ENCODE data around the gene FOXK1. TPM values are rescaled to one million over a fixed set of nuclear protein-coding genes. Genes with fewer than 3 reads are reported as not detected.
A peak's percentile ranks its signal among the peaks of the same experiment; 100 is the strongest.
"Not testable (repeated sequence)": the region's sequence is repeated elsewhere in the genome, so short reads cannot be mapped to it uniquely, and the experiment has no call there.

The FOXK1 gene
- total RNA-seq, 1 experiment from 2014 or later, result 22.1 TPM

DNA sequence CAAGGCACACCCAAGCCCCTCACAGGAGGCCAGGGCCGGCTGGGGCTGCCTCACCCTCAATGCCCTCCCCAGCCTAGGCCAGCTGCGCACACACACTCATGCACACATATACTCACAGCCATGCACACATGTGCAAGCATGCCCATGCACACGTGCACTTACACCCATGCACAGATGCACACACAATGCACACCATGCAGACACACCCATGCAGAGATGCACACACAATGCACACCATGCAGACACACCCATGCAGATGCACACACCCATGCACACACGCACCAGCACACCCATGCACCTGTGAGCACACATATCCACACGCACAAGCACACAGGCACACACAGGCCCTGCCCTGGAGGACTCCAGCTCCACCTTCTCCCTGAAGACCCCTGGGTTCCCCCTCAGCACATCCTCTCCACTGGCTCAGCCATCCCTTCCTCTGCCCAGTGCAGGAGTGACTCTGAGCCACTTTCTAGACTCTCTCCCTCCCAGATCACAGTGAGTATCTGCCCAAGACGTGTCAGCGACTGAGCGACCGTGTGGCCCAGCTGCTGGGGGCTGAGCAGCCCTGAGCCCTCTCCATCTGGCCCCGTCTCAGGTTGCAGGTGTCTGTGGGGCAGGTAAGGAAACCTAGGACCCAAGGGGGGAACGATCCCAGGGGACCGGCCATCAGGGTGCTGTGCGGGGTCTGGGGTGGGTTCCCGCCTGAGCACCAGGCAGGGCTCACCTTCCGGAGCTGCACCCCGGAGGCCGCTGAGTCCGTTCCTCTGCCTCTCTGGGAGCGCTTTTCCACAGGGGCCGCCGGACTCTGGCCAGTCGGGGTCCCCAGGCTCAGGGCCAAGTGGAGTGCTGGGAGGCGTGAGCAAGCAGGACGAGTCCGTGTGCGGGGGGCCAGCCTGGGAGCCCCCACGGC lies 119.1 kb downstream of the FOXK1 start:
- no peaks in the 10 kb centered on the region for H3K36me3 ChIP-seq
- H3K9me3 ChIP-seq (replicated peaks), result no peaks in the 10 kb centered on the region
- no peaks in the 10 kb centered on the region for H3K4me1 ChIP-seq
- no peak overlapping the region for H3K27ac ChIP-seq
- no peak for DNase-seq
- no peaks in the 10 kb centered on the region for H3K27me3 ChIP-seq
- no peak overlapping the region for H3K4me3 ChIP-seq

GRCh38 chr7:4801839-4802231 lies 119.7 kb downstream of the FOXK1 start:
- Histone ChIP-seq H3K4me1 (no peaks in the 10 kb centered on the region), H3K36me3 (no peaks in the 10 kb centered on the region), H3K27ac (no peak overlapping the region), H3K9me3 (replicated peaks) (no peaks in the 10 kb centered on the region), H3K4me3 (no peak overlapping the region), H3K27me3 (0 out of 2 replicates have a peak, but pooled peaks cover 2% of the 10 kb centered on the region)
- no peak for DNase-seq

GRCh38 chr7:4802577-4802976 lies 120.5 kb downstream of the FOXK1 start:
- not testable (repeated sequence) for H3K27ac ChIP-seq; H3K4me3 ChIP-seq; DNase-seq; H3K36me3 ChIP-seq; H3K9me3 ChIP-seq (replicated peaks); H3K4me1 ChIP-seq; H3K27me3 ChIP-seq

DNA sequence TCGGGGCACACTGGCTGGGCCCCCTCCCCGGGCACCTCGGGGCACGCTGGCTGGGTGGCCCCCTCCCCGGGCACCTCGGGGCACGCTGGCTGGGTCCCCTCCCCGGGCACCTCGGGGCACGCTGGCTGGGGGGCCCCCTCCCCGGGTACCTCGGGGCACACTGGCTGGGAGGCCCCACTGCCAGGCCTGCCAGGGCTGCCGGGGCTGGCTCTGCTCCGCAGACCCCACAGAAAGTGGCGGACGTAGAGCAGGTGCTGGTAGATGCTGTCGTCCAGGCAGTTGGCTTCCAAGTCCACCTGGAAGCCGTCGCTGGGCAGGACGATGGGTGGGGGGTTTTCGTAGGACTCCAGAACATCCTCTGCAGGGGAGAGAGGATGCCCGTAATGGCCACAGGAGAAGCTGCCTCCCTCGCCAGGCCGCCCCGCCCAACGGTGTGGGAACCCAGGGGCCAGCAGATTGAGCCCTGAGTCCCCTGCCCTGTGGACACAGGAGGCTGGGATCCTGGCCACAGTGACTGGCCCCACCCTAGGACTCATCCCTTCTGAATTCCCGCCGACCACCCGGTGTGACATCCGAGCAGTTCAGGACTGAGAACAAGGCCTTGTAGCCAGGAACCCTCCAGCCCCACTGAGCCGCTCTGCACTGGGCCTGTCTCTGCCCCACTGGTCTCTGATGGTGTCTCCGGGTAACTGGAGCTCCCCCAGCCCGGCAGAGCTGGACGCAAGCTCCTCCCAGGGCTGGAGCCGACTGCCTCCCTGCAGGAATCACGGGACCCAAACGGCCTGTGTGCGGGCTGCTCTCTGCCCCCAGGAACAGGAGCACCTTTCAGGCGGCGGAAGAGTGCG lies 121.5 kb downstream of the FOXK1 start:
- Histone ChIP-seq H3K4me1 (no peaks in the 10 kb centered on the region), H3K4me3 (no peak overlapping the region), H3K9me3 (replicated peaks) (no peaks in the 10 kb centered on the region), H3K27ac (no peak overlapping the region), H3K36me3 (no peaks in the 10 kb centered on the region), H3K27me3 (0 out of 2 replicates have a peak, but pooled peaks cover 6% of the 10 kb centered on the region)
- DNase-seq, result peak; percentile 43 to 45

DNA sequence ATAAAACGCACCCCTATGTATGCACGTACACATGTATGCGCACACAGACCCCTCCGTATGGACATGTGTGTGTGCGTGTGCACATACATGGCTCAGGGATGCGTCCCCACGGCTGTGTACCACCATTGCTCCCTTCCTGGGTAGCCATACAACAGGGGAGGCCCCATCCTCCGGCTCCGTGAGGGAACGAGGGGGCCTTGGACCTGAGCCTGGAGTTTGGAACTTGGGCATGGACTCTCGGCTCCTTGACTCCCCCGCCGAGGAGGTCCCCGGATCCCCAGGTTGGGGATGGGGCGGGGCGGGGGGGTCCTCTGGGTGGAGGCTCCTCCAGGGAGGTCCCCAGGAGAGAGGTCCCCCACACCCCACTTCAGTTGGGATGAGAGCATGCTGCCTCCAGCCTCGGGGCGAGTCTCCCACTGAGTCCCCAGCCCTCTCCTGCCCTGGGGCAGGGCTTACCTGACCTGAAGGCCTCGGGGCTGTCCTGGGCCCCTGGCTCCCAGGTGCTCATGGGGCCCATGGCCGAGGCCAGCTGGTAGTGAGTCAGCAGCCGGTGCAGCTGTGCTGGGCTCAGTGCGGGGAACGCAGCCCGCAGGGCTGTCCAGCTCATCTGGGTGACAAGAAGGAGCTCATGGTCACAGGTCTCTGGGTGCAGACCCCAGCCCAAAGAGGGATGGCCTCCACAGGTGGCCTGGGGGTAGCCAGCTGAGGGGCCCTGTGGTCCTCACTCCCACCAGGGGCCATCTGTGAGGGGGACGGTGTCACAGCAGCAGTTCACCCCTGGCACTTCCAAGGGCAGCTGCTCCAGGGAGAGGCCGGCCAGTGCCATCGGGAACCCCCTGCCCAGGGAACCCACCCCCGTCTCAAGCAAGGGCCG lies 123.3 kb downstream of the FOXK1 start:
- 0 out of 2 replicates have a peak, but pooled peaks cover 6% of the 10 kb centered on the region for H3K27me3 ChIP-seq
- H3K27ac ChIP-seq, result no peak overlapping the region
- no peak for DNase-seq
- no peaks in the 10 kb centered on the region for H3K9me3 ChIP-seq (replicated peaks)
- H3K4me1 ChIP-seq, result no peaks in the 10 kb centered on the region
- no peak overlapping the region for H3K4me3 ChIP-seq
- no peaks in the 10 kb centered on the region for H3K36me3 ChIP-seq

DNA sequence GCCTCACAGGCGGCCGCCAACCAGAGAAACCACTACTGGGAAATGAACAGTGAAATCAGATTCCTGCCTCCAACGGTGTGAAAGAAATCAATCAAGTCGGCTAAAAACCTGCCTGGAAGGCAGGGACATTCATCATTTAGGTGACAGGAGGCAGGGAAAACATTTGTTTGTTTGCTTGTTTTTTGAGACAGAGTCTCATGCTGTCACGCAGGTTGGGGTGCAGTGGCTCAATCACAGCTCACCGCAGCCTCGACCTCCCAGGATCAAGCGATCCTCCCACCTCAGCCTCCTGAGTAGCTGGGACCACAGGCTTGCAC lies 123.8 kb downstream of the FOXK1 start:
- no peak overlapping the region for H3K27ac ChIP-seq
- no peak for DNase-seq

DNA sequence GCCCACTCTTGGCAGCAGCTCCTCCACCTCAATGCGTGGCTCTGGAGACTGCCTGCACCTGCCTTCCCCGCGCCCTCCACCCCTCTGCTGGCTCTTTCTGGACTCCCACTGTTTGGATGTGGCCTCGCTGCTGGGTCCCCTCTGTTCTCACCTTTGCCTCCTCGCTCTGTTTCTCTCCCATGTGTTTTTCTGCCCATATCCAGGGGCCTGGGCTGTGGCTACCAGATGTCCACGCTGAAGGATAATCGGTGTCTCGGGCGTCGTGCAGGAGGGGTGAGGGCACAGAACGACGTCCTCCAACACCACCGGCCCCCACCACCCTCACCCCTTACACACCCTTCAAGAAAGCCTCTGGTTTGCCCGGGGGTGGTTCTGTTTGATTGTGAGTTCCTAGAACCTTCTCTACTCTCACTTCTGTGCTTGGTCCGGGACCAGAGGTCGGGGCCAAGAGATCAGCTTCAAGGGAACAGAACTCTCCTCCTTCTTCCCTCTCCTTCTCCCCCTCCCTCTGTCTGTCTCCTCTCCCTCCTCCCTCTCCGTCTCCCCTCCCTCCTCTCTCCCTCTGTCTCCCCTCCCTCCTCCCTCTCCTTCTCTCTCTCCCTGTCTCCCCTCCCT lies 125.0 kb downstream of the FOXK1 start:
- no peaks in the 10 kb centered on the region for H3K4me1 ChIP-seq
- no peak overlapping the region for H3K4me3 ChIP-seq
- no peak overlapping the region for H3K27ac ChIP-seq
- DNase-seq, result no peak
- H3K9me3 ChIP-seq (replicated peaks), result no peaks in the 10 kb centered on the region
- 0 out of 2 replicates have a peak, but pooled peaks cover 6% of the 10 kb centered on the region for H3K27me3 ChIP-seq
- no peaks in the 10 kb centered on the region for H3K36me3 ChIP-seq

More for the DNA sequence above, 123.8 kb downstream of the FOXK1 start:
- H3K27me3 ChIP-seq, result 0 out of 2 replicates have a peak, but pooled peaks cover 6% of the 10 kb centered on the region
- H3K36me3 ChIP-seq, result no peaks in the 10 kb centered on the region
- no peaks in the 10 kb centered on the region for H3K4me1 ChIP-seq
- no peak overlapping the region for H3K4me3 ChIP-seq
- no peaks in the 10 kb centered on the region for H3K9me3 ChIP-seq (replicated peaks)

- H3K27ac ChIP-seq, result no peak overlapping the region
- H3K9me3 ChIP-seq (replicated peaks), result no peaks in the 10 kb centered on the region
- H3K27me3 ChIP-seq, result 0 out of 2 replicates have a peak, but pooled peaks cover 6% of the 10 kb centered on the region
- H3K4me3 ChIP-seq, result no peak overlapping the region
- DNase-seq, result no peak
- no peaks in the 10 kb centered on the region for H3K4me1 ChIP-seq
- H3K36me3 ChIP-seq, result no peaks in the 10 kb centered on the region
Measured at GRCh38 chr7:4807598-4808016, 125.5 kb downstream of the FOXK1 start.

GRCh38 chr7:4808026-4808425 lies 125.9 kb downstream of the FOXK1 start:
- Histone ChIP-seq H3K4me3 (no peak overlapping the region), H3K36me3 (no peaks in the 10 kb centered on the region), H3K4me1 (no peaks in the 10 kb centered on the region), H3K27me3 (0 out of 2 replicates have a peak, but pooled peaks cover 6% of the 10 kb centered on the region), H3K27ac (no peak overlapping the region), H3K9me3 (replicated peaks) (no peaks in the 10 kb centered on the region)
- no peak for DNase-seq

DNA sequence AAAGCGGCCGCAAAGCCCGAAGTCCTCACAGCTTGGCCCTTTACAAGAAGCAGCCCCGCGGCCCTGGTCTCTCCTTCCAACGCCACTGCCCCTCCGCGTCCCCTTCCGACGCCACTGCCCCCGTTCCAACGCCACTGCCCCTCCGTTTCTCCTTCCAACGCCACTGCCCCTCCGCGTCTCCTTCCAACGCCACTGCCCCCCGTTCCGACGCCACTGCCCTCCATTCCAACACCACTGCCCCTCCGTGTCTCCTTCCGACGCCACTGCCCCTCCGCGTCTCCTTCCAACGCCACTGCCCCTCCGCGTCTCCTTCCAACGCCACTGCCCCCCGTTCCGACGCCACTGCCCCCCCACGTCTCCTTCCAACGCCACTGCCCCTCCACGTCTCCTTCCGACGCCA lies 126.5 kb downstream of the FOXK1 start:
- Histone ChIP-seq H3K36me3 (no peaks in the 10 kb centered on the region), H3K27ac (no peak overlapping the region), H3K4me1 (no peaks in the 10 kb centered on the region), H3K9me3 (replicated peaks) (no peaks in the 10 kb centered on the region), H3K27me3 (peaks cover 6% of the 10 kb centered on the region; the same call in 1 of the 2 replicates), H3K4me3 (no peak overlapping the region)
- DNase-seq, result no peak

GRCh38 chr7:4809091-4809591 lies 127.0 kb downstream of the FOXK1 start:
- Histone ChIP-seq H3K27me3 (peaks cover 8% of the 10 kb centered on the region; the same call in 1 of the 2 replicates), H3K36me3 (no peaks in the 10 kb centered on the region), H3K9me3 (replicated peaks) (no peaks in the 10 kb centered on the region), H3K27ac (no peak overlapping the region), H3K4me3 (no peak overlapping the region), H3K4me1 (no peaks in the 10 kb centered on the region)
- no peak for DNase-seq

DNA sequence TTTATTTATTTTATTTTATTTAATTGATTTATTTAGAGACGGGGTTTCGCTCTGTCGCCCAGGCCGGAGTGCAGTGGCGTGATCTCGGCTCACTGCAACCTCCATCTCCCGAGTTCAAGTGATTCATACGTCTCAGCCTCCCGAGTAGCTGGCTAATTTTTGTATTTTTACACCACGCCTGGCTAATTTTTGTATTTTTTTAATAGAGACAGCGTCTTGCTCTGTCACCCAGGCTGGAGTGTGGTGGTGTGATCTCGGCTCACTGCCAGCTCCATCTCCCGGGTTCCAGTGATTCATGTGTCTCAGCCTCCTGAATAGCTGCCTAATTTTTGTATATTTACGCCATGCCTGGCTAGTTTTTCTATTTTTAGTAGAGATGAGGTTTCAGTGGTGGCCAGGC lies 127.6 kb downstream of the FOXK1 start:
- Histone ChIP-seq H3K4me1 (no peaks in the 10 kb centered on the region), H3K27ac (no peak overlapping the region), H3K4me3 (no peak overlapping the region), H3K36me3 (no peaks in the 10 kb centered on the region), H3K9me3 (replicated peaks) (no peaks in the 10 kb centered on the region), H3K27me3 (peaks cover 8% of the 10 kb centered on the region; the same call in 1 of the 2 replicates)
- DNase-seq, result no peak

DNA sequence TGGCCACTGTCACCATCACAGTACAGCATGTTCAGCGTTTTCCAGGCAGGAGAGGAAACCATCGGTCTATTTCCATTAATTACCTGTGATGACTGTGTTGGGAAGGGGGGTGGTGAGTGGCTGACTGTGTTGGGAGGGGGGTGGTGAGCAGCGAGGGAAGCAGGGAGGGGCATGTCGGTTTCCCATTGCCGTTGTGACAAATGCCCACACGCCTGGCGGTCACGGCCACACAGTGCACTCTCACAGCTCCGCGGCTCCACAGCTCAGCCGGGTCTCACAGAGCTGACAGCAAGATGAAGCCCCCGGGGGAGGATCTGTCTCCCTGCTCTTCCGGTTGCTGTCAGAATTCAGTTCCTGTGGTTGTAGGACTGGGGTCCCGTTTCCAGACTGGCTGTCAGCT lies 132.3 kb downstream of the FOXK1 start:
- H3K27ac ChIP-seq, result no peak overlapping the region
- H3K27me3 ChIP-seq, result peaks cover 28% of the 10 kb centered on the region
- DNase-seq, result no peak
- no peaks in the 10 kb centered on the region for H3K36me3 ChIP-seq
- H3K4me3 ChIP-seq, result no peak overlapping the region
- H3K4me1 ChIP-seq, result no peaks in the 10 kb centered on the region
- no peaks in the 10 kb centered on the region for H3K9me3 ChIP-seq (replicated peaks)

DNA sequence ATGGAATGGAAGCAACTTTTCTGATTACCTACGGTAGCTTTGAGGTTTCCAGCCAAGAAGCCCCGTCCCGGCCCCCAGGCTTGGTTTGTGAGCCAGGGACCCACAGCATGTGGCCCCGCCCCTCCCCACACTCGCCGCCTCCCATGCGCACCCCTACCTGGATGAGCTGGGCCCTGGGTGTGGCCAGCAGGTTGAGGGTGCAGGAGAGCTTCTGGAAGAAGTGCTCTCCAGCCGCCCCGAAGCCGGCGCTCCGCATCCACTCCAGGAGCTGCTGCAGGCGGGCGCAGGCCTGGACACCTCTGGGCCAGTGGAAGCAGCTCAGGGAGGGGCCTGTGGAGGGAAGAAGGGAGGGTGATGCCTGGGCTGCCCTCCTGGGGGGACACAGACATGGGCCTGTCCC lies 133.0 kb downstream of the FOXK1 start:
- H3K9me3 ChIP-seq (replicated peaks), result no peaks in the 10 kb centered on the region
- no peak overlapping the region for H3K4me3 ChIP-seq
- H3K27me3 ChIP-seq, result peaks cover 35% of the 10 kb centered on the region
- no peak overlapping the region for H3K27ac ChIP-seq
- H3K36me3 ChIP-seq, result no peaks in the 10 kb centered on the region
- H3K4me1 ChIP-seq, result no peaks in the 10 kb centered on the region
- no peak for DNase-seq

Measured in SJCRH30 (cell line).